GM18858 (cell line): ENCODE data around the gene CCDC69.
"Not testable (repeated sequence)": the region's sequence is repeated elsewhere in the genome, so short reads cannot be mapped to it uniquely, and the experiment has no call there.

Experiments
- ATAC-seq: cut with Tn5 transposase; IDR thresholded peaks from one replicate; pipeline ENCODE4 v1.9.1; 2021; ENCODE audit not compliant: unreplicated experiment

The CCDC69 gene, protein sequence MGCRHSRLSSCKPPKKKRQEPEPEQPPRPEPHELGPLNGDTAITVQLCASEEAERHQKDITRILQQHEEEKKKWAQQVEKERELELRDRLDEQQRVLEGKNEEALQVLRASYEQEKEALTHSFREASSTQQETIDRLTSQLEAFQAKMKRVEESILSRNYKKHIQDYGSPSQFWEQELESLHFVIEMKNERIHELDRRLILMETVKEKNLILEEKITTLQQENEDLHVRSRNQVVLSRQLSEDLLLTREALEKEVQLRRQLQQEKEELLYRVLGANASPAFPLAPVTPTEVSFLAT

DNA sequence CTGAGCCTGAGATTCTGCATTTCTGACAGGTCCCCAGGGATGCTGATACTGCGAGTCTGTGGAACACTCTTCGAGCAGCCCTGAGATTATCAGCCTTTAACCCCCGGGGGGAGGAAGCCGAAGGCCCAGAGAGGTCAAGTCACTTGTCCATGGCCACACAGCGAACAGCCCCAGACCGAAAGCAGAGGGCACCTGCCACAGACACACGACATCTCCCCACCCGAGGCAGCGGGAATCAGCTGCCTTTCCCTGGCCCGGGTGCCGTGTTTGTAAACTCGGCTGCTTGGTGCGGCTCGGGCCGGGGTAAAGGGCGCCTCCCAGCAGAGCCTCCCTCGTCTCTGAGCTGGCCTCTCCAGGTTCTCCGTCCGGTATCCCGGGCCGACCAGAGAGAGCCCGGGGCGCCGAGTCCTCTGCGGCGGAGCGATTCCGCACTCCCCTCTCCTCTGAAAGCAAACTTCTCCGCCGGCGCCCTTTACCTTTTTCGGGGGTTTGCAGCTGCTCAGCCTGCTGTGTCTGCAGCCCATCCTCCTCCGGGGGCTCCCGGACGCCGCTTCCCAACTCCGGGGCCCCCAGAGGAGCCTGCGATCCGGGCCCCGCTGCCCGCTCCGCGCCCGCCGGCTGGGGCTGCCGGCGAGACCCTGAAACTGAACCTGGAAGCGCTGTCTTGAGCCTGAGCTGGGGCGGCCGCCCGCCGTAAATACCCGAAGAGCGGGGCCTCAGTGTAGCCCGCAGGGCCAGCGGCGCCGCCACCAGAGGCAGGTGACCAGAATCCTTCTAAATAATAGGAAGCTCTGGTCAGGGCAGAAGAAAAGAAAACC lies at the start of gene CCDC69:
Gene CCDC69 (minus strand): TSS at position 646 of the 818 bp plus-strand sequence. CDS start 122 bp downstream, at position 524.
- ATAC-seq: peak; percentile 53

DNA sequence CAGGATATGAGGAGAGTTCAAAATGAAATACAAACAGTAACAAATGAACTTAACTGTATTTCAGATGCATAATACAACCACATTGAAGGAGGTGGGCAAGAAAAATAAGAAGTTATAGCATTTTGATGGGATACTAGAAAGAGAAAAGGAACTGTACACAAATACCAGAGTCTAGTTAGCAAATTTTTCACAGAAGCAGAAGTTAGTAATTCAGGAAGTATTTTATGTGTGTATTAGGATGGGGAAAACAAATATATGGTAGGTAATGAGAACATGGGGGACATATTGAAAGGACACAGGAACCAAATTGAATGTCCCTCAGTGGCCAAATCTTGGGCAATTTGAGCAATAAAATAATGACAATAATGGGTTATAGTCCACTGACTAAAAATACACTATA lies 47.4 kb upstream of the CCDC69 start:
- ATAC-seq: no peak

DNA sequence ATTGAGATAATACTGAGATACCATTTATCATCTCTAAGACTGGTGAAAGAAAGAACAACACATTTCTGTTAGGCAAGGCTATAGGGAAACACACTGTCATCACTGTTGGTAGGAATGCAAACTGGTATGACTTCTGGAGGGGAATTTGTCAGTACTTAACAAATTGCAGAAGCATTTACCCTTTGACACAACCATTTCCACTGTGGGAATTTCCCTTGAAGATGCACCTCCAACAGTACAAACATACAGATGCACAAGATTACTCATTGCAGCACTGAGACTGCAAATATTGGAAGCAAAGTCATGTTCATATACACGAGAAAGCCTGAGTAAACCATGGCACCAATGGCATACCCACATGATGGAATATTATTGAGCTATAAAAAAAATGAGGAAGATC lies 46.7 kb upstream of the CCDC69 start:
- ATAC-seq: peak; percentile 93

DNA sequence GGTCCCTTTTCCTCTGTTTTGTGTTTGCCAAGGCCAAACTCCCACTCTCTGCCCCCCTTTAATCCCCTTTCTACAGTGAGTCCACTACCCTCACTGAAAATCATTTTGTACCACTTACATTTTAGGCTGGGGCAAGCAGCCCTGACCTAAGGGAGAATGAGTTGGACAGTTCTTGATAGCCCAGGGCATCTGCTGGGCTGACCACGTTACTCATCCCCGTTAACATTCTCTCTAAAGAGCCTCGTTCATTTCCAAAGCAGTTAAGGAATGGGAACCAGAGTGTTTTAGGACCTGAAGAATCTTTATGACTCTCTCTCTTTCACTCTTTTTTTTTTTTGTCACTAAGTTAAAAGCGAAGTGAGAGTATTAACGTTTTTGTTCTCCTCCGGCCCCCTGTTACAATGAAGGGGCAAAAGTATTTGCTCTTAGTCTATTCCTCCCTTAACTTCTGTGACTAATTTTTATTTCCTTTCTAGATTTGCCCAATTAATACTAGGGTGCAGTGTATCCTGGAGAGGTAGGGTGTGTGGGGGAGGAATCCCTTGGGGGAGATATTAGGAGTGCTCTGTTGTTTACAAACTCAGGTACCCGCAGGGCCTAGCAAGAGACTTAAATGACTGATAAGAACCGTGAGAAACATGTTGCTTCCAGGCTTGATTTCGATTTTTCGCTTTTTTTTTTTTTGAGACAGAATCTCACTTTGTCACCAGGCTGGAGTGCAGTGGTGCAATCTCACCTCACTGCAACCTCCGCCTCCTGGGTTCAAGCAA lies 43.8 kb upstream of the CCDC69 start:
- no peak for ATAC-seq

DNA sequence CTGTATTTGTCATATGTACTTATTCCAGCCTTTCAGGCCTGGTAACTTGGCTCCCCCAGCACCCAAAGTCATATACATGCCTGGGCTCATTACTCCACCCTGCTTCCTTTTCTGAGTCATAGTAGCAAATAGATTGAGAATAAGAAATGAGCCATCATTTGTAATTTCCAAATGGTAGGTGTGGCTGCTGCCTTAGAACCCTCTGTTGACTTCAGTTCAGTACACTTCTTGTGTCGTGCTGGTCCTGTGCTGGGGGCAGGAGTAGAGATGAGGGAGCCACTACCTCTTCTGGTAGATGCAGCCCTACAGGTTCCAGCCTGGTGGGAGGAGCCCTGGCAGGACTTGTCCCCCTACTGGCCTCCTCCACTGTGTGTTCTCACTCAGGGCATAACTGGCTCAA lies 40.2 kb upstream of the CCDC69 start:
- peak; percentile 68 for ATAC-seq

DNA sequence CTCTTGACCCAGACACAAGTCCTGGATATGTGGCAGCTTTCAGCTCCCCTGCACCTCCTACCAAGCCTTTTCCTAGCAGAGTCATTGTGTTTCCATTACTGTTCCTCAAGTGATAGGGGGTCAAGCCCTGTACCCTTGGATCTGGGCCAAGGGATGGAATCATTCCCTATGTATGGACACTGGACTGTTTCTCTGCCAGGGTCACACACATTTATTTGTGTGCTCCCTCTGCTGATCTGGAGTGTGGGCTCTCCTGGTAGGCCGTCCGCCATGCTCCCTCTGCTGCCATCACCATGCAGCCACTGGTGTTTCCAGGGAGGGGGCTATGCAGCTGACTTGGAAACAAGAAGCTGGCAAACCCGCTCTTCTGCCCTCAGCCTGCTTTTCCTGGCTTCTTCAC lies 38.6 kb upstream of the CCDC69 start:
- no peak for ATAC-seq

DNA sequence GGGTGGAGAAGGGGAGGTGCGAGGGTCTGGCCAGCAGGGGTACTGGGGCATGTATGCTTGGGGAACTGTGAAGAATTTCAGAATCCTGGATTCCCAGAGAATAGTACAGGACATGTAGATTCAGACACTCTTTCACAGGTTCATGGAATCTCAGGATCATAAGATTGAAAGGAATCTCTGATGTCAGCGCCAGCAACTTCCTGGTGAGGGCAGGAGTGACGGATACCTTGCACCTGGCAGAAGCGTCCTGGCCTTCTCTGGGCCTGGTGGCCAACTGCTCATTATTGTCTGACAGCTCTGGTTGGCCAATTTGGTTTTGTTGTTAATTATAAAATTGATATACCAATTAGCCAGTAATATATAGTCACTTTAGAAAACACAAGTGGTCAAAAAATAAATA lies 36.0 kb upstream of the CCDC69 start:
- ATAC-seq: no peak

DNA sequence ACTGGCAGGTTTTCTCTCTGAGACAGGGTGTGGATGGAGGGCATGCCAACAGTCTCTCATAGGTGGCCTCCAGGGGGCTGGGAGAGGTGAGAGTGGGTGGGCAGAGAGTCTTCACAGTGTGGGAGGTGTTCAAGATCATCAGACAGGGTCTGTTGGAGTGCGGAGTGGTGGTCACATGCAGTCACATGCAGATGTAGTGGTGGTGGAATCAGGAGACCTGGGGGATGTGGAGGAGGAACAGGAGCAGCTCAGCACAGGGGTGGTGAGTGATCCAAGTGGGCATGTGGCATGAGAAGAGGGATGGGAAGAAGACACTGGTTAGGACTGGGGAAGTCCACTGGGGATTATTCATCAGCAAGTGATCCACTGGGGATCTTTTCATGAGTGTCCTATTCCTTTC lies 34.9 kb upstream of the CCDC69 start:
- no peak for ATAC-seq

DNA sequence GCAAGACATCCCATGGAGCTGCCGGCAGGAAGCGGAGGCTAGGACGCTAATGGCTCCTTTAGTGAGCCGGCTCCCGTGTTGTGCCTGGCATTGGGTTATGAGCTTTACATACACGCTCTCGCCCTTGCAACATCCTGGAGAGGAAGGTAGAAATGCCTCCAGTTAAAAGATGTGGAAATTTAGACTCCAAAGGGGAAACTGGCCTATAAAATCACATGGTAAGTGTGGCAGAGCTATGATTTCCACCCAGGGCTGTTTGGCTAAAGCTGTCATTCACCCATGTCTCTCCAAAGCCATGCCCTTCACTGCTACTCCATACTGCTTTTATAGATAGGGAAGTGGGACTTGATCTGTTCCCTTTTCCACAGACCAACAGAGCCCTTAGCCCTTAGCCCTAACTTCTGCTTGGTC lies 34.3 kb upstream of the CCDC69 start:
- no peak for ATAC-seq

DNA sequence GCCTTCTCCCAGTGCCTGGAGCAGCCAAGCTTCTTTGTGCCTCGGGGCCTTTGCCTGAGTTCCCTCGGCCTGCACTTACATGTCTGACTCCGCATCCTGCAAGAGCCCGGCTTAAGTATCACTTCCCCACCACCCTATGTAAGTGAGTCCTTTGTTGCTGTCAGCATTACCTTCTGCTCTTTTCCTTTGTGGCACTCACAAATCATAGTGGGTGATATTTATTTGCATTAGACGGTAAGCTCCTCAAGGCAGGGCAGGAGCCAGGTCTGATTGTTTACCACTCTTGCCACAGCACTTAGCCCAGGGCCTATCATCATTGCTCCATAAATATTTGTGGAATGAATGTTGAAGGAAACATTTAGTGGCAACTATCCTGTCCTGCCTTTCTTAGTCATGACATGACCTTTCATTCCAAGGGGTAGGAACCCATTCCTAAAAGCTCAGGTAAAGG lies 33.9 kb upstream of the CCDC69 start:
- ATAC-seq: peak; percentile 33

DNA sequence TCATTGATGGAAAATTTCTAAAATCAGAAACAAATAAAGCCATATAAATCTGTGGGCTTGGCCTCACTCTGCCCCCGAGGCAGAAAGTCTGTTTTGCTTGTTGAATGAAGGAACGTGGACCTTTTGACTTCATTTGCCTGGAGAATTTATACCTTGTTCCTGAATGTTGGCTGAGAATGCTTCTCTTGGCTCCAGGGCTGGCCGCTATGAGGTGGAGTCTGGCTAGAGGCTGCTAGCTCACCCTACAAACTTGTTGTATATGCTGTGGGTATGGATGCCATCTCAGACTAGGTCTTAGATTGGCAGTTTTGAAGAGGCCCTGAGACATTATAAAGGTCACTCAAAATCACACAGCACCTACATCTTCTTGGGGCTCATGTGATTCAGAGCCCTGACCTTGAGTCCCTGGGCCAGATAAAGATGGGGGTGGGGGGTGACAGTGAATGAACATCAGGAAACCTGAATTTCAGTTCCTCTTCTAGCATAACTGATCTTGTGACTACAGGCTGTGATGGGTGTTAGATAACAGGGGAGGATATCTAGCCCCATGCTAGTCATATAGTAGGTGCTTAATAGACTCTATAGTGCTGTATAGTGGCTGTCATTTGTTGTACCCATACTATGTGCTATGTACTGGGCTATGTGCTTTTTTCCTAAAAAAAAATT lies 31.9 kb upstream of the CCDC69 start:
- ATAC-seq: peak; percentile 42

DNA sequence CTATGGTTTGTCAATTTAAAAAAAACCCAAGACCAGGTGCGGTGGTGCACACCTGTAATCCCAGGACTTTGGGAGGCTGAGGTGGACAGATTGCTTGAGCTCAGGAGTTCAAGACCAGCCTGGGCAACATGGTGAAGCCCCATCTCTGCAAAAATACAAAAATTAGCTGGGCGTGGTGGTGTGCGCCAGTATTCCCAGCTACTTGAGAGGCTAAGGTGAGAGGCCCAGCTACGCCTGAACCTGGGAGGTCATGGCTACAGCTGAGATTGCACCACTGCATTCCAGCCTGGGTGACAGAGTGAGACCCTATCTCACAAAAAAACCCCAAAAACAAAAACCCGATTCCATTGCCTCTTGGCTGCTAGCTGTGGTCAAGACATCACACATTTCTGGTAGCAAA lies 31.1 kb upstream of the CCDC69 start:
- ATAC-seq: not testable (repeated sequence)

DNA sequence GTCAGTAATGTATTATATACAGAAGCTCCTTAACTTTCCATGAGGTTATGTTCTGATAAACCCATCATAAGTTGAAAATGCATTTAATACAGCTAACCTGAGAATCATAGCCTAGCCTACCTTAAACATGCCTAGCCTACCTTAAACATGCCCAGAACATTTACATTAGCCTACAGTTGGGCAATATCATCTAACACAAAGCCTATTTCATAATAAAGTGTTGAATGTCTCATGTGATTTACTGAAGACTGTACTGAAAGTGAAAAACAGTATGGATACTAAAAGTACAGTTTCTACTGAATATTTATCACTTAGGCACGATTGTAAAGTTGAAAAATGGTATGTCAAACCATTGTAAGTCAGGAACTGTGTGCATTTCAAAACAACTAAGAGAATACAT lies 30.7 kb upstream of the CCDC69 start:
- ATAC-seq: no peak

DNA sequence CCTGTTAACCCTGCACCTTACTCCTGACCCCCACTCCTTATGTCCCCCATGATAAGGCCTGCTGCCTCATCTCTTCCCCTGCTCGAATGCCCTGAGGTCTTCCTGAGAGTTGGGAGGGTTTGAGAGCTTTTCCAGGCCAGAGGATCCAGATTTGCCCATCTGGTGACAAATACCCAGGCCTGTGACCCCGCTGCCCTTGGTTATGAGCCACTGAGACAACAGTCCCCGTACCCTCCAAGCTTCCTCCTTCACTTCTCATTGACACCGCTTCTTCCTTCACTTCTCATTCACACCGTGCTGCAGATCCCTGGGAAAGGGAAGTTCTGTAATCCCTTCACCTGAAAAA lies 29.7 kb upstream of the CCDC69 start:
- no peak for ATAC-seq

DNA sequence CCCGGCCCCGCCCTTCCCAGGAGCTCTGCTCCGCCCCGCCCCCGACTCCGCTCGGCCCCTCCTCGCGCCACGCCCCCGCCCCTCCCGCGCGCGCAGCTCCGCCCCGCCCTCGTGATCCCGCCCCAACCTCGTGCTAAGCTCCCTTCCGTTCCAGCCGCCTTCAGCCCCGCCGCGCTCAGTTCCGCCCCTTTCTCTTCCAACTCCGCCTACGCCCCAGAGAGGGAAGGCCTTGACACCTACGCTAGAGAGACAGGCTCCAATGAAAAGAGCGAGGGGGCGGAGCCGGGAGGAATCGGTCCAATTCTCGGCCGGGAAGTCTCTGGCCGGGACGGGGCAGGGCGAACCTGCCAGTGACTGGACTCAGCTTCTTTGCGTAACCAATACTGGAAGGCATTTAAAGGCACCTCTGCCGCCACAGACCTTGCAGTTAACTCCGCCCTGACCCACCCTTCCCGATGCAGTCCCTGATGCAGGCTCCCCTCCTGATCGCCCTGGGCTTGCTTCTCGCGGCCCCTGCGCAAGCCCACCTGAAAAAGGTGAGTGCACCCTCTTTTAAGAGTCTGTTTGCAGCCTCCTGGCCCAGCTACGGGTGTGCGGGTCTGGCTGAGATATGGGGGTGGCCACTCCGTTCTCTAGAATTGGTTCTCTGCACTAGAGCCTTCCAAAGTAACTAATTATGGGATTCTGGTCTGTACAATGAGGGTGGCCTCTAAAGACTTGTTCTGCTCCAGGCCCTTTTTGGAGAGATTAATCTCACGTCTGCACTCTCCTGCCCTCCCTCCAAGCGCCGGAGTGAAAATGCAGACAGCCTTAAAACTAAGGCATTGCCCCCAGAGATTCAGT lies 29.1 kb upstream of the CCDC69 start, which contains the start of gene GM2A:
Gene GM2A (plus strand): TSS at position 424 of the 843 bp plus-strand sequence. CDS start 32 bp downstream, at position 456.
- ATAC-seq: peak; percentile 67

DNA sequence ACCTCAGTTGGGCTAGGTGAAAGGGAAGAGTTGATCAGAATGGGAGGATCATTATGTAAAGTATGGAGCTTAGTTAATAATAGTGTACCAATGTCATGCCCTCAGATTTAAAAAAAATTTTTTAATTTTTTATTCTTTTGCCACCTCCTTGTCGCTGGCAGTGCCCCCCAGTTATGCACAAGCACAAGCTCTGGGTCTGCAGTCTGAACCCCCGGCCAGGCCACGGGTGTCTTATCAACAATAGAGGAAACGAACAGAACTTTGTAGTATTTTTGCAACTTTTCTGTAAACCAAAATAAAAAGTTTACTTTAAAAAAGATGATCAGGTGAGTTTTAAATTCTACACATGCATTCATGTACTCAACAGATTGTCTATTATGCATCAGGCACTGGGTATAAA lies 27.7 kb upstream of the CCDC69 start:
- ATAC-seq: no peak

DNA sequence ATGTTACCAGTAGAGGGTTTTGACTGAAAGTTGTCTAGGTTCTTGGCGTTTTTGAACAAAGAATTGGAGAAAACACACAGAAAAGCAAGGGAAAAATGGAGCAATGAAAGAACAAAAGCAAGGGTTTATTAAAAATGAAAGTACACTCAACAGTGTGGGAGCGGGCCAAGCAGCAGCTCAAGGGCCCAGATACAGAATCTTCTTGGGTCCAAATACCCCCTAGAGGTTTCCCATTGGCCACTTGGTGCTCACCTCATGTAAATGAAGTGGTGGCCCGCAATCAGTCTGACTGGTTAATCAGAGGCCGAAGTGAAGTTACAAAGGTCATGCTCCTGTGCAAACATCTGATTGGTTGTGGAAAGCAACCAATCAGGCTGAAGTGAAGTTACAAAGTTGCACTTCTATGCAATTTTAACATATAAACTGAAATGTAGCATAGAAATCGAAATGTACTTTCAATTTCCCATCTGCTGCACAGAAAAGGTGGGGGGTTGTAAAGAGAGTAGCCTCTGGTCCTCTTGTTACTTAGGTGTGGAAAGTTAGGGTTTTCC lies 27.2 kb upstream of the CCDC69 start:
- ATAC-seq: no peak

DNA sequence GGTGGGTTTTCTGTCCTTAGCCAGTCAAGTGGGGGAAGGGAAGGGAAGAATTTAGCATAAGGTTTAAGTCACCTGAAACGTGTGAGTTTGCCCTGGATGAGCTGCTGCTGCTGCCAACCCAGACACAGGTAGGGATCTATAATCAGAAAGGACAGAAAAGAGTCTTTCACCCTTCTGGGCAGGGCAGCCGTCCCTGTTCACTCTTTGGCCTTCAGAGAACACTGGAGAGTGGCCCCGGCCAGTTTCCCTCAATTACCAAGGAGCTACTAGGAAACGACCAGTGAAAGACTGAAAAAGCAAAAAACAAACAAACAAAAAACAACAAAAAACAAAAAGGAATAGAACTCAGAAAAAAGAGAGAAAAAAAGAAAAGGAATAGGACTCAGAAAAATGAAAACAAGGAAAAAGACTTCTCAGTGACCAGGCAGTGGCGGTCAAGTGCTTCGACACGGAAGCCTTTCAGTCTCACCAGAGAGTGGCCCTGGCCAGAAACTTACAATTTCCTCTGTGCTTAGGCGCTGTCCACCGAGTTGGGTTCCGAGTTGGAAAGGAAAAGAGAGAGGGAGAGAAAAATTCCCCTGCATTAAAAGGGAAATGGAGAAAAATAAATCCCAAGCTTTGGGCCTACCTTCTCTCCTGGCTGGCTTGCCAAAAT lies 26.6 kb upstream of the CCDC69 start:
- ATAC-seq: no peak

DNA sequence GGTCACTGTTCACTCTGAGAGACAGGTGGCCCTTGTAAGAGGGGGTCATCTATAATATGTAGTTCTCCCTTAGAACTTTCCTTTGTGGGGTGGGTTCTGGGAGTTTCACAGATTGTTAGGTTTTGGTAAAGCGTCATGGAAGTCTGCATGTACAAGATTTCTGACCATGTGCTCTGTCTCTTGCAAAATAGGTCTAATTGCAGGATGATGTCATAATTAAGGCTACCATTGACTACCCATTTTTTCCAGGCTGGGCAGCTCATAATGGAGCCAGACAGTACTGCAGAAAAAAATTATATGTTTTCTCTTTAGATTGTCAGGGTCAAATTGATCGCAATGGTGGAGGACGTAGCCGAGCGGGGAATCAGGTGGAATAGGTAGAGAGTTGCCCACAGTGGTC lies 25.4 kb upstream of the CCDC69 start:
- no peak for ATAC-seq
